ENCODE data around the gene RASL11B.

- TF ChIP-seq POLR2A (IDR thresholded peaks at IDR 0.05) (no peak), EP300 (IDR thresholded peaks at IDR 0.05) (no peak)
- TF ChIP-seq, protein P1, sequence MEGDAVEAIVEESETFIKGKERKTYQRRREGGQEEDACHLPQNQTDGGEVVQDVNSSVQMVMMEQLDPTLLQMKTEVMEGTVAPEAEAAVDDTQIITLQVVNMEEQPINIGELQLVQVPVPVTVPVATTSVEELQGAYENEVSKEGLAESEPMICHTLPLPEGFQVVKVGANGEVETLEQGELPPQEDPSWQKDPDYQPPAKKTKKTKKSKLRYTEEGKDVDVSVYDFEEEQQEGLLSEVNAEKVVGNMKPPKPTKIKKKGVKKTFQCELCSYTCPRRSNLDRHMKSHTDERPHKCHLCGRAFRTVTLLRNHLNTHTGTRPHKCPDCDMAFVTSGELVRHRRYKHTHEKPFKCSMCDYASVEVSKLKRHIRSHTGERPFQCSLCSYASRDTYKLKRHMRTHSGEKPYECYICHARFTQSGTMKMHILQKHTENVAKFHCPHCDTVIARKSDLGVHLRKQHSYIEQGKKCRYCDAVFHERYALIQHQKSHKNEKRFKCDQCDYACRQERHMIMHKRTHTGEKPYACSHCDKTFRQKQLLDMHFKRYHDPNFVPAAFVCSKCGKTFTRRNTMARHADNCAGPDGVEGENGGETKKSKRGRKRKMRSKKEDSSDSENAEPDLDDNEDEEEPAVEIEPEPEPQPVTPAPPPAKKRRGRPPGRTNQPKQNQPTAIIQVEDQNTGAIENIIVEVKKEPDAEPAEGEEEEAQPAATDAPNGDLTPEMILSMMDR (IDR thresholded peaks at IDR 0.05) = peak in 2 of 3 donors; percentile 18 to 21
These were observed 49.7 kb downstream of the RASL11B start for GRCh38 chr4:52911684-52912294.
